ENCODE data around the gene DHX38.

GRCh38 chr16:72159386-72159785 is 65.7 kb downstream of the DHX38 start:
- no peak for TF ChIP-seq CTCF (IDR thresholded peaks at IDR 0.05)
- TF ChIP-seq POLR2A (IDR thresholded peaks at IDR 0.05), result no peak
